OCI-LY7 (cell line): ENCODE data around the gene CHRM3.

Source experiments
- CTCF ChIP-seq: fragments of 200-600 bp; sonication (generic); conservative IDR thresholded peaks from 2 replicates; pipeline ENCODE4 v1.5.1; 2014; ENCODE audit warnings: mild to moderate bottlenecking, antibody characterized with exemption, low read length, moderate library complexity, mixed read lengths
- EZH2phosphoT487 ChIP-seq: fragments of 200-600 bp; sonication (generic); IDR thresholded peaks from 2 replicates; pipeline ENCODE4 v1.6.1; 2018; ENCODE audit warnings: low read depth, borderline replicate concordance, mild to moderate bottlenecking, mixed run types, antibody characterized with exemption, low read length, moderate library complexity, mixed read lengths

- TF ChIP-seq CTCF (no peak), EZH2phosphoT487 (no peak)
Observed at GRCh38 chr1:239354231-239354630, 32.1 kb upstream of the CHRM3 start.
